ENCODE measurements around the gene TPCN1.

DNA sequence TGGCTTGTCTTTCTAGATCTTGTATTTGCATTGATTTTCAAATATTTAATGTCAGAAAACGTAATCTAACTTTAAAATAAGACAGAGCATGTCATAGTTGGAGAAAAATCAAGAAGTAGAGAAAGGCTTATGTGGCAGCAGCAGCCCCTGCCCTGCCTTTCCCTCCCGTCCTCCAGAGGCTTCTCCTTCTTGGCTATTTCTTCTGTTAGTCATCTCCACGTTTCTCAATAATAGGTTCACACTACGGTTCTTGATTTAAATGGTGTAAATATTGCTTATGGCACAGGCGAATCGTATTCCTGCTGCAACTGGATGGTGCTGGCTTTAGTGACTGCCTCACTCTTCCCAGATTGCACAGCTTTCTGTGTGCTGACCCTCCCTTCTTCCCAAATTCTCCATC is 70.8 kb downstream of the TPCN1 start:
- TF ChIP-seq, protein P1, sequence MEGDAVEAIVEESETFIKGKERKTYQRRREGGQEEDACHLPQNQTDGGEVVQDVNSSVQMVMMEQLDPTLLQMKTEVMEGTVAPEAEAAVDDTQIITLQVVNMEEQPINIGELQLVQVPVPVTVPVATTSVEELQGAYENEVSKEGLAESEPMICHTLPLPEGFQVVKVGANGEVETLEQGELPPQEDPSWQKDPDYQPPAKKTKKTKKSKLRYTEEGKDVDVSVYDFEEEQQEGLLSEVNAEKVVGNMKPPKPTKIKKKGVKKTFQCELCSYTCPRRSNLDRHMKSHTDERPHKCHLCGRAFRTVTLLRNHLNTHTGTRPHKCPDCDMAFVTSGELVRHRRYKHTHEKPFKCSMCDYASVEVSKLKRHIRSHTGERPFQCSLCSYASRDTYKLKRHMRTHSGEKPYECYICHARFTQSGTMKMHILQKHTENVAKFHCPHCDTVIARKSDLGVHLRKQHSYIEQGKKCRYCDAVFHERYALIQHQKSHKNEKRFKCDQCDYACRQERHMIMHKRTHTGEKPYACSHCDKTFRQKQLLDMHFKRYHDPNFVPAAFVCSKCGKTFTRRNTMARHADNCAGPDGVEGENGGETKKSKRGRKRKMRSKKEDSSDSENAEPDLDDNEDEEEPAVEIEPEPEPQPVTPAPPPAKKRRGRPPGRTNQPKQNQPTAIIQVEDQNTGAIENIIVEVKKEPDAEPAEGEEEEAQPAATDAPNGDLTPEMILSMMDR (IDR thresholded peaks at IDR 0.05): no peak
- TF ChIP-seq ZFX (IDR thresholded peaks at IDR 0.05; ENCODE audit: borderline replicate concordance): no peak

All from 22Rv1 (cell line).